Tibial nerve (tissue), 4 donors: ENCODE data around the gene COX7B. TPM values are rescaled to one million over a fixed set of nuclear protein-coding genes. Genes with fewer than 3 reads are reported as not detected.
A peak's percentile ranks its signal among the peaks of the same experiment; 100 is the strongest.

Source experiments
- DNase-seq, 2 donors: peaks; one replicate each; pipeline ENCODE4 v3.0.0-alpha.2; 2019; ENCODE audit warnings: low spot score in 2 of 2
- H3K27ac ChIP-seq, 4 donors: fragments of 200-600 bp; sonication (generic) in 3 of 4; one replicate each; pipeline ENCODE4 v1.5.1; 2017 to 2019; ENCODE audit warnings: mild to moderate bottlenecking in 1 of 4
- H3K27me3 ChIP-seq, 2 donors: fragments of 200-600 bp; sonication (generic) in 1 of 2; one replicate each; pipeline versions ENCODE4 v1.5.1 to v1.6.0; 2017 to 2019
- H3K36me3 ChIP-seq, 3 donors: fragments of 200-600 bp; sonication (generic); one replicate each; pipeline ENCODE4 v1.5.1; 2018 to 2019
- H3K4me1 ChIP-seq, 4 donors: fragments of 200-600 bp; sonication (generic) in 3 of 4; one replicate each; pipeline ENCODE4 v1.5.1; 2017 to 2019
- H3K4me3 ChIP-seq, 4 donors: fragments of 200-600 bp; sonication (generic) in 3 of 4; one replicate each; pipeline ENCODE4 v1.5.1; 2017 to 2019; ENCODE audit warnings: mild to moderate bottlenecking in 1 of 4, moderate library complexity in 1 of 4
- H3K9me3 ChIP-seq, 4 donors: fragments of 200-600 bp; sonication (generic) in 3 of 4; one replicate each; pipeline ENCODE4 v1.5.1; 2017 to 2019
- EP300 ChIP-seq, 2 donors: sonication (generic); formaldehyde crosslinking; IDR thresholded peaks; one replicate each; pipeline ENCODE4 v1.6.1; 2017; ENCODE audit warnings: antibody characterized with exemption in 2 of 2, mild to moderate bottlenecking in 1 of 2
- POLR2A ChIP-seq, 2 donors: fragments of 450-650 bp; IDR thresholded peaks; one replicate each; pipeline ENCODE4 v1.6.1; 2017; ENCODE audit warnings: antibody characterized with exemption in 2 of 2, mild to moderate bottlenecking in 2 of 2, moderate library complexity in 2 of 2
- WGBS, 2 donors: methylation state at CpG; one replicate each; pipeline ENCODE4 v1.1.5; 2018; 5-methylcytosine and 5-hydroxymethylcytosine counted together
- total RNA-seq, 4 donors: library from RNA; depleted of rRNA; stranded (reverse); fragments of >200 nt; gene quantifications; one replicate each; pipeline ENCODE4 v1.1.0, GENCODE V29; 2016
- TF ChIP-seq, protein P1 (sequence below), 5 experiments: fragments of 200-600 bp in 3 of 5; fragments of 450-650 bp in 2 of 5; sonication (generic) in 3 of 5; IDR thresholded peaks; one replicate each; pipeline ENCODE4 v1.5.1; 2016 to 2019; ENCODE audit warnings: antibody characterized with exemption in 5 of 5, mild to moderate bottlenecking in 3 of 5, moderate library complexity in 2 of 5

Gene COX7B
- total RNA-seq, 4 donors from 2014 or later: 192 to 319 (median 226) TPM

DNA sequence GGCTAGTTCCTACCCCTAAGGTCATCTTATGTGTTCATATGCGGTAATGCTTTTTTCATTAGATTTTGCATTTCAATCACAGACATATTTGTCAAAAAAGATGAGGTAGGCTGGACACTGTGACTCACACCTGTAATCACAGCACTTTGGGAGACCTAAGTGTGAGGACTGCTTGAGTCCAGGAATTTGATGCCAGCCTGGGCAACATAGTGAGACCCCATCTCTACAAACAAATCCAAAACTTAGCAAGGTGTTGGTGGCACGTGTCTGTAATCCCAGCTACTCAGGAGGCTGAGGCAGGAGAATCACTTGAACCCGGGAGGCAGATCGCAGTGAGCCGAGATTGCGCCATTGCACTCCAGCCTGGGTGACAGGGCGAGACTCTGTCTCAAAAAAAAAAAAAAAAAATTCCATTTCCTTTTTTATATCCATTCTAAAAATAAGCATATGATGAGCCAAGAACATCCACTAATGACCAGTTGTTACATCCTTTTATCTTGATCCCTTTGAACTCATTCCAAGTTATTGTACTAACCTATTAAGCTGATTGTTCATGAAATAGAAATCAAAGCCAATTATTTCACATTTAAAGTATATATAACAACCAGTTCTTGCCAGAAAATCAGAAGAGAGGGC is 46.8 kb downstream of the COX7B start:
- Histone ChIP-seq H3K9me3 (no peaks in the 10 kb centered on the region), H3K27me3 (no peaks in the 10 kb centered on the region), H3K4me1 (no peaks in the 10 kb centered on the region), H3K4me3 (no peak overlapping the region), H3K27ac (no peak overlapping the region), H3K36me3 (no peaks in the 10 kb centered on the region)
- TF ChIP-seq POLR2A (IDR thresholded peaks at IDR 0.05) (no peak), EP300 (IDR thresholded peaks at IDR 0.05) (no peak)
- TF ChIP-seq, protein P1, sequence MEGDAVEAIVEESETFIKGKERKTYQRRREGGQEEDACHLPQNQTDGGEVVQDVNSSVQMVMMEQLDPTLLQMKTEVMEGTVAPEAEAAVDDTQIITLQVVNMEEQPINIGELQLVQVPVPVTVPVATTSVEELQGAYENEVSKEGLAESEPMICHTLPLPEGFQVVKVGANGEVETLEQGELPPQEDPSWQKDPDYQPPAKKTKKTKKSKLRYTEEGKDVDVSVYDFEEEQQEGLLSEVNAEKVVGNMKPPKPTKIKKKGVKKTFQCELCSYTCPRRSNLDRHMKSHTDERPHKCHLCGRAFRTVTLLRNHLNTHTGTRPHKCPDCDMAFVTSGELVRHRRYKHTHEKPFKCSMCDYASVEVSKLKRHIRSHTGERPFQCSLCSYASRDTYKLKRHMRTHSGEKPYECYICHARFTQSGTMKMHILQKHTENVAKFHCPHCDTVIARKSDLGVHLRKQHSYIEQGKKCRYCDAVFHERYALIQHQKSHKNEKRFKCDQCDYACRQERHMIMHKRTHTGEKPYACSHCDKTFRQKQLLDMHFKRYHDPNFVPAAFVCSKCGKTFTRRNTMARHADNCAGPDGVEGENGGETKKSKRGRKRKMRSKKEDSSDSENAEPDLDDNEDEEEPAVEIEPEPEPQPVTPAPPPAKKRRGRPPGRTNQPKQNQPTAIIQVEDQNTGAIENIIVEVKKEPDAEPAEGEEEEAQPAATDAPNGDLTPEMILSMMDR (IDR thresholded peaks at IDR 0.05): no peak
- WGBS, 2 donors: 72 to 81% methylated on average over 7 of the region's 7 CpGs
- DNase-seq: no peak

- no peak for DNase-seq
- Histone ChIP-seq H3K27me3 (no peaks in the 10 kb centered on the region), H3K9me3 (no peaks in the 10 kb centered on the region), H3K36me3 (no peaks in the 10 kb centered on the region), H3K27ac (no peak overlapping the region), H3K4me1 (no peaks in the 10 kb centered on the region), H3K4me3 (no peak overlapping the region)
- WGBS, 2 donors: 71 to 91% methylated on average over 2 of the region's 2 CpGs
- TF ChIP-seq, protein P1 (IDR thresholded peaks at IDR 0.05): peak in 1 of 5 experiments; percentile 9
- TF ChIP-seq POLR2A (IDR thresholded peaks at IDR 0.05) (no peak), EP300 (IDR thresholded peaks at IDR 0.05) (no peak)
Observed at GRCh38 chrX:77946571-77946970, 47.3 kb downstream of the COX7B start.

- 79 to 86% methylated on average over 2 of the region's 2 CpGs for WGBS, 2 donors
- Histone ChIP-seq H3K27ac (no peak overlapping the region), H3K9me3 (no peaks in the 10 kb centered on the region), H3K4me1 (peaks cover 0 to 5% (median 0%) of the 10 kb centered on the region in 4 donors), H3K4me3 (no peak overlapping the region), H3K36me3 (no peaks in the 10 kb centered on the region), H3K27me3 (no peaks in the 10 kb centered on the region)
- DNase-seq: no peak
- TF ChIP-seq EP300 (IDR thresholded peaks at IDR 0.05) (no peak), POLR2A (IDR thresholded peaks at IDR 0.05) (no peak)
- TF ChIP-seq, protein P1 (IDR thresholded peaks at IDR 0.05): no peak
Observed at GRCh38 chrX:77949840-77950239, 50.6 kb downstream of the COX7B start.

DNA sequence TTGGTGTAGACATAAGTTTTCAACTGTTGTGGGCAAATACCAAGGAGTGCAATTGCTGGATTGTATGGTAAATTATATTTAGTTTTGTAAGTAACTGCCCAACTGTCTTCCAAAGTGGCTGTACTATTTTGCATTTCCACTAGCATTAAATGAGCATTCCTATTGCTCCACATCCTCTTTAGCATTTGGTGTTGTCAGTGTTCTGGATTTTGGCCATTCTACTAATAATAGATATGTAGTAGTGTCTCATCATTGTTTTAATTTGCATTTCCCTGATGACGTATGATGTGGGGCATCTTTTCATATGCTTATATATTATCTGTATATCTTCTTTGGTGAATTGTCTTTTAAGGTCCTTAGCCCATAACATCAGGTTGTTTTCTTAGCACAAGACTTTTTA is 52.9 kb downstream of the COX7B start:
- WGBS, 2 donors: 75 to 80% methylated on average over 1 of the region's 1 CpG
- no peaks in the 10 kb centered on the region for H3K9me3 ChIP-seq
- TF ChIP-seq EP300 (IDR thresholded peaks at IDR 0.05): no peak
- TF ChIP-seq POLR2A (IDR thresholded peaks at IDR 0.05): no peak
- TF ChIP-seq, protein P1 (IDR thresholded peaks at IDR 0.05): no peak
- H3K36me3 ChIP-seq: no peaks in the 10 kb centered on the region
- no peak overlapping the region for H3K4me3 ChIP-seq
- H3K27ac ChIP-seq: no peak overlapping the region
- peaks cover 0 to 5% (median 0%) of the 10 kb centered on the region in 4 donors for H3K4me1 ChIP-seq
- no peak for DNase-seq
- H3K27me3 ChIP-seq: no peaks in the 10 kb centered on the region

DNA sequence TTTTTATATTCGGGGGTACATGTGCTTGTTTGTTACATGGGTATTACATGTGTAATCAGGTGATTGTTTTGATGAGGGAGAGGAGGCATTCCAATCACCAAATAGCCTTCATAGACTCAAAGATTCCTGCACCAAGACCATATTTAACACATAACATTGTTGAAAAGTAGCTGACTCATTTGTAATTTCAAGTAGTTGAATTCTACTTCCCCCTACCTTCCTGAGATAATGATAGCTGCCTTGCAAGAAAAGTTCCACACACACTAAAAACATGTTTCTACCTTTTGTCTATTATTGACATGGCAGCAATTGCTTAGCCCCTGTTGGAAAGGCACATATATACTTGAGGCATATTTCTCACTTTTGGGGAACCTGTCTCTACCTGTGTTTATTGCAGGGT is 54.0 kb downstream of the COX7B start:
- DNase-seq: no peak
- TF ChIP-seq, protein P1 (IDR thresholded peaks at IDR 0.05): no peak
- TF ChIP-seq EP300 (IDR thresholded peaks at IDR 0.05) (no peak), POLR2A (IDR thresholded peaks at IDR 0.05) (no peak)
- no peaks in the 10 kb centered on the region for H3K9me3 ChIP-seq
- H3K27ac ChIP-seq: no peak overlapping the region
- no peak overlapping the region for H3K4me3 ChIP-seq
- 57 to 65% methylated on average over 1 of the region's 1 CpG for WGBS, 2 donors
- no peaks in the 10 kb centered on the region for H3K36me3 ChIP-seq
- no peaks in the 10 kb centered on the region for H3K27me3 ChIP-seq
- H3K4me1 ChIP-seq: peaks cover 0 to 5% (median 0%) of the 10 kb centered on the region in 4 donors
